Tibial nerve (tissue), 4 donors: ENCODE data around the gene PPP4C. TPM values are rescaled to one million over a fixed set of nuclear protein-coding genes. Genes with fewer than 3 reads are reported as not detected.

Experiments used
- DNase-seq, 2 donors: peaks; one replicate each; pipeline ENCODE4 v3.0.0-alpha.2; 2019; ENCODE audit warnings: low spot score in 2 of 2
- H3K27ac ChIP-seq, 4 donors: fragments of 200-600 bp; sonication (generic) in 3 of 4; one replicate each; pipeline ENCODE4 v1.5.1; 2017 to 2019; ENCODE audit warnings: mild to moderate bottlenecking in 1 of 4
- H3K27me3 ChIP-seq, 2 donors: fragments of 200-600 bp; sonication (generic) in 1 of 2; one replicate each; pipeline versions ENCODE4 v1.5.1 to v1.6.0; 2017 to 2019
- H3K36me3 ChIP-seq, 3 donors: fragments of 200-600 bp; sonication (generic); one replicate each; pipeline ENCODE4 v1.5.1; 2018 to 2019
- H3K4me1 ChIP-seq, 4 donors: fragments of 200-600 bp; sonication (generic) in 3 of 4; one replicate each; pipeline ENCODE4 v1.5.1; 2017 to 2019
- H3K4me3 ChIP-seq, 4 donors: fragments of 200-600 bp; sonication (generic) in 3 of 4; one replicate each; pipeline ENCODE4 v1.5.1; 2017 to 2019; ENCODE audit warnings: mild to moderate bottlenecking in 1 of 4, moderate library complexity in 1 of 4
- H3K9me3 ChIP-seq, 4 donors: fragments of 200-600 bp; sonication (generic) in 3 of 4; one replicate each; pipeline ENCODE4 v1.5.1; 2017 to 2019
- EP300 ChIP-seq, 2 donors: sonication (generic); formaldehyde crosslinking; IDR thresholded peaks; one replicate each; pipeline ENCODE4 v1.6.1; 2017; ENCODE audit warnings: antibody characterized with exemption in 2 of 2, mild to moderate bottlenecking in 1 of 2
- POLR2A ChIP-seq, 2 donors: fragments of 450-650 bp; IDR thresholded peaks; one replicate each; pipeline ENCODE4 v1.6.1; 2017; ENCODE audit warnings: antibody characterized with exemption in 2 of 2, mild to moderate bottlenecking in 2 of 2, moderate library complexity in 2 of 2
- WGBS, 2 donors: methylation state at CpG; one replicate each; pipeline ENCODE4 v1.1.5; 2018; 5-methylcytosine and 5-hydroxymethylcytosine counted together
- total RNA-seq, 4 donors: library from RNA; depleted of rRNA; stranded (reverse); fragments of >200 nt; gene quantifications; one replicate each; pipeline ENCODE4 v1.1.0, GENCODE V29; 2016
- TF ChIP-seq, protein P1 (sequence below), 5 experiments: fragments of 200-600 bp in 3 of 5; fragments of 450-650 bp in 2 of 5; sonication (generic) in 3 of 5; IDR thresholded peaks; one replicate each; pipeline ENCODE4 v1.5.1; 2016 to 2019; ENCODE audit warnings: antibody characterized with exemption in 5 of 5, mild to moderate bottlenecking in 3 of 5, moderate library complexity in 2 of 5

PPP4C gene
- total RNA-seq, 4 donors from 2014 or later, result 21.1 to 54.3 (median 34.3) TPM

GRCh38 chr16:30030011-30030685 lies 45.6 kb upstream of the PPP4C start:
- peaks cover 0 to 8% (median 4%) of the 10 kb centered on the region in 4 donors for H3K4me1 ChIP-seq
- no peak overlapping the region for H3K4me3 ChIP-seq
- H3K9me3 ChIP-seq, result no peaks in the 10 kb centered on the region
- no peak for DNase-seq
- H3K36me3 ChIP-seq, result no peaks in the 10 kb centered on the region
- H3K27me3 ChIP-seq, result peaks cover 0 to 94% of the 10 kb centered on the region in 2 donors
- H3K27ac ChIP-seq, result no peak overlapping the region
- WGBS, 2 donors, result 20 to 22% methylated on average over 23 of the region's 23 CpGs
- TF ChIP-seq POLR2A (IDR thresholded peaks at IDR 0.05) (no peak), EP300 (IDR thresholded peaks at IDR 0.05) (no peak)
- TF ChIP-seq, protein P1, sequence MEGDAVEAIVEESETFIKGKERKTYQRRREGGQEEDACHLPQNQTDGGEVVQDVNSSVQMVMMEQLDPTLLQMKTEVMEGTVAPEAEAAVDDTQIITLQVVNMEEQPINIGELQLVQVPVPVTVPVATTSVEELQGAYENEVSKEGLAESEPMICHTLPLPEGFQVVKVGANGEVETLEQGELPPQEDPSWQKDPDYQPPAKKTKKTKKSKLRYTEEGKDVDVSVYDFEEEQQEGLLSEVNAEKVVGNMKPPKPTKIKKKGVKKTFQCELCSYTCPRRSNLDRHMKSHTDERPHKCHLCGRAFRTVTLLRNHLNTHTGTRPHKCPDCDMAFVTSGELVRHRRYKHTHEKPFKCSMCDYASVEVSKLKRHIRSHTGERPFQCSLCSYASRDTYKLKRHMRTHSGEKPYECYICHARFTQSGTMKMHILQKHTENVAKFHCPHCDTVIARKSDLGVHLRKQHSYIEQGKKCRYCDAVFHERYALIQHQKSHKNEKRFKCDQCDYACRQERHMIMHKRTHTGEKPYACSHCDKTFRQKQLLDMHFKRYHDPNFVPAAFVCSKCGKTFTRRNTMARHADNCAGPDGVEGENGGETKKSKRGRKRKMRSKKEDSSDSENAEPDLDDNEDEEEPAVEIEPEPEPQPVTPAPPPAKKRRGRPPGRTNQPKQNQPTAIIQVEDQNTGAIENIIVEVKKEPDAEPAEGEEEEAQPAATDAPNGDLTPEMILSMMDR (IDR thresholded peaks at IDR 0.05), result no peak

GRCh38 chr16:30030841-30031413 lies 44.9 kb upstream of the PPP4C start, which contains the start of gene TLCD3B:
TLCD3B (minus strand) TSS chr16:30031271; CDS start chr16:30030527, 744 bp downstream.
- WGBS, 2 donors, result 1 to 2% methylated on average over 21 to 27 of the region's 27 CpGs
- H3K36me3 ChIP-seq, result no peaks in the 10 kb centered on the region
- H3K9me3 ChIP-seq, result no peaks in the 10 kb centered on the region
- no peak for TF ChIP-seq EP300 (IDR thresholded peaks at IDR 0.05)
- no peak within 1 kb of the TSS for H3K27ac ChIP-seq
- H3K4me1 ChIP-seq, result peaks cover 0 to 8% (median 4%) of the 10 kb centered on the region in 4 donors
- H3K4me3 ChIP-seq, result no peak within 1 kb of the TSS
- peaks cover 0 to 94% of the 10 kb centered on the region in 2 donors for H3K27me3 ChIP-seq
- DNase-seq, result no peak

GRCh38 chr16:30031477-30031918 lies 44.3 kb upstream of the PPP4C start:
- no peak for DNase-seq
- no peak for TF ChIP-seq EP300 (IDR thresholded peaks at IDR 0.05)
- TF ChIP-seq POLR2A (IDR thresholded peaks at IDR 0.05), result no peak
- TF ChIP-seq, protein P1 (IDR thresholded peaks at IDR 0.05), result no peak
- Histone ChIP-seq H3K36me3 (no peaks in the 10 kb centered on the region), H3K9me3 (no peaks in the 10 kb centered on the region), H3K4me1 (peaks cover 0 to 8% (median 4%) of the 10 kb centered on the region in 4 donors), H3K27ac (no peak overlapping the region), H3K4me3 (no peak overlapping the region), H3K27me3 (peaks cover 0 to 92% of the 10 kb centered on the region in 2 donors)
- WGBS, 2 donors, result 16 to 22% methylated on average over 11 of the region's 11 CpGs

DNA sequence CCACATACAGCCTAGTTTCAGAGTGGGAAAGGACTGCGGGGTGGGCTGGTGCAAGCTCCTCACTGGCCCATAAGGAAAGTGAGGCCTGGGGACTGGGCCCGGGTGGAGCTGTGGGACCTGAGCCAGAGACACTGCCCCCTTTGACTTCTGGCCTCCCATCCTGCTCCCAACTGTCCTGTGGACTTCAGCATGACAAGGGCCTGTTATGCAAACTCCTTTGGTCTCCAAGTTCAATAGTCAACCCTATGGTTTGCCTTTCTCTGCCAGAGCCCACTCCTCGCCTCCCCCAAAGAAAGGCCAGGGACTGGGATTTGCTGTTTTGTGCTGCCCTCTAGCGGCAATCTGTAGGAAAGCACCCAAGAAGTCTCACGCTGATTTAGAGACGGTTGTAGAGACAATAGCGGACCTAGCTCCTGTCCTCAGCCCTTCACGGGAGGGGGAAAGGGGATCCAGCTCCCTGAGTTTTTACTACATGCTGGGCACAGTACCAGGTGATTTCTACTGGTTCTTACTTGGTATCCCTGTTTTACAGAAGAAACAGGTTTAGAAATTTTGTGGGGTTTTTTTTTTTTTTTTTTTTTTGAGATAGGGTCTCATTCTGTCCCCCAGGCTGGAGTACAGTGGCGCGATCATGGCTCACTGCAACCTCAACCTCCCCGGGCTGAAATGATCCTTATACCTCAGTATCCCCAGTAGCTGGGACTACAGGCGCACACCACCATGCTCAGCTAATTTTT lies 43.5 kb upstream of the PPP4C start:
- 27 to 28% methylated on average over 12 of the region's 12 CpGs for WGBS, 2 donors
- H3K9me3 ChIP-seq, result no peaks in the 10 kb centered on the region
- H3K27me3 ChIP-seq, result peaks cover 0 to 90% of the 10 kb centered on the region in 2 donors
- peaks cover 0 to 8% (median 4%) of the 10 kb centered on the region in 4 donors for H3K4me1 ChIP-seq
- no peak overlapping the region for H3K27ac ChIP-seq
- peak in 1 of 2 donors; percentile 44 for DNase-seq
- no peaks in the 10 kb centered on the region for H3K36me3 ChIP-seq
- TF ChIP-seq EP300 (IDR thresholded peaks at IDR 0.05), result no peak
- no peak for TF ChIP-seq POLR2A (IDR thresholded peaks at IDR 0.05)
- TF ChIP-seq, protein P1 (IDR thresholded peaks at IDR 0.05), result peak; percentile 40 to 60 (median 44)
- no peak overlapping the region for H3K4me3 ChIP-seq

GRCh38 chr16:30033270-30033669 lies 42.5 kb upstream of the PPP4C start:
- peaks cover 0 to 8% (median 4%) of the 10 kb centered on the region in 4 donors for H3K4me1 ChIP-seq
- no peaks in the 10 kb centered on the region for H3K9me3 ChIP-seq
- DNase-seq, result no peak
- H3K27ac ChIP-seq, result no peak overlapping the region
- no peak overlapping the region for H3K4me3 ChIP-seq
- TF ChIP-seq POLR2A (IDR thresholded peaks at IDR 0.05), result no peak
- TF ChIP-seq EP300 (IDR thresholded peaks at IDR 0.05), result no peak
- TF ChIP-seq, protein P1 (IDR thresholded peaks at IDR 0.05), result no peak
- WGBS, 2 donors, result 61 to 71% methylated on average over 7 of the region's 7 CpGs
- H3K27me3 ChIP-seq, result peaks cover 0 to 80% of the 10 kb centered on the region in 2 donors
- H3K36me3 ChIP-seq, result no peaks in the 10 kb centered on the region
